H1 (cell line): ENCODE measurements around the gene FGB. TPM values are rescaled to one million over a fixed set of nuclear protein-coding genes. Genes with fewer than 3 reads are reported as not detected.

ENCODE experiments used
- BRCA1 ChIP-seq: IDR thresholded peaks from 2 replicates; pipeline ENCODE4 v1.6.1; 2012; ENCODE audit warnings: low read depth, low read length, improper control_type of control experiment
- CBX8 ChIP-seq: fragments of 300-800, 300-1000 bp; sonication (generic); IDR thresholded peaks from 2 replicates; pipeline ENCODE4 v1.7.1; 2016; ENCODE audit warnings: low read depth, low read length, borderline replicate concordance
- JUND ChIP-seq: IDR thresholded peaks from 2 replicates; pipeline ENCODE4 v1.6.1; 2011; ENCODE audit warnings: mild to moderate bottlenecking, improper control_type of control experiment, low read length
- RAD21 ChIP-seq, 2 experiments: IDR thresholded peaks in 1 of 2; conservative IDR thresholded peaks in 1 of 2; 2 replicates each; pipeline ENCODE4 v1.6.1; 2011; ENCODE audit warnings: low read depth in 2 of 2, low read length in 2 of 2, improper control_type of control experiment in 1 of 2, inconsistent platforms in 1 of 2, mild to moderate bottlenecking in 1 of 2, moderate library complexity in 1 of 2
- SIX5 ChIP-seq: IDR thresholded peaks from 2 replicates; pipeline ENCODE4 v1.6.1; 2011; ENCODE audit warnings: mild to moderate bottlenecking, low read depth, low read length
- SP2 ChIP-seq: IDR thresholded peaks from 2 replicates; pipeline ENCODE4 v1.6.1; 2012; ENCODE audit warnings: mild to moderate bottlenecking, low read length, inconsistent platforms
- SP4 ChIP-seq: IDR thresholded peaks from 2 replicates; pipeline ENCODE4 v1.6.1; 2012; ENCODE audit warnings: low read length, inconsistent platforms
- polyA plus RNA-seq, 7 experiments: library from polyadenylated mRNA; depleted of rRNA in 3 of 7; stranded (reverse) in 5 of 7; unstranded in 2 of 7; fragments of >200 nt in 5 of 7; fragments of 200-250 nt in 2 of 7; gene quantifications; 1 replicate in 5 of 7; 2 replicates in 1 of 7; 4 replicates in 1 of 7; pipeline versions ENCODE4 v1.2.1 to v1.2.3, GENCODE V29; 2011 to 2013; ENCODE audit warnings: missing spikeins in 2 of 7, mixed read lengths in 2 of 7
- total RNA-seq: library from RNA; stranded (reverse); fragmentation: NEBNext Ultra II Directional; extraction: Animal tissue kit (Norgen Biotek cat#: 25700); gene quantifications from 2 replicates; pipeline ENCODE4 v1.2.1, GENCODE V29; 2021

Gene FGB
- total and polyA plus RNA-seq, 2 of the 8 experiments (the other 6 are each of a cell fraction or from before 2014, with no cell fraction given): not detected

DNA sequence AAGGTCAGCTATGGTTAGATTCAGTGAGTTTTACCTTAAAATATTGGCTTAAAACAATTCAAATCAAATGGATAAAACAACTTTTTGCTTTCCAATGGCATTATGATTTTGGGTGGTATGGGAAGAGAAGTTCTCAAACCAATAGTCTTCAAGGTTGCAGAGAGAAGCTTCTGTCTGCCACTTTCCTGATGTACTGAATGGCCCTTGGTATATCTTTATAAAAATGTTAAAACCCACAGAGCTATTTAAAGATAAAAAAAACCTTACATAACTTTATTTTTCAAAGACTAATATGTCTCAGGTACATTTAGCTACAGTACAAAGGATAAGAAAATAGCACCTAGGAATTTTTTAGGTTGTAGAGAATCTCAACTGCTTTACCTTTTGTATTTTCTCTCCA, 20.9 kb downstream of the FGB start (continued):
- TF ChIP-seq JUND (no peak), SP2 (no peak), CBX8 (no peak), RAD21 (IDR thresholded peaks at IDR 0.05 in 1 of 2, conservative IDR thresholded peaks at IDR 0.05 in 1 of 2; ENCODE audit: low read depth in 2 of 2, low read length in 2 of 2) (no peak), BRCA1 (no peak), SIX5 (no peak), SP4 (no peak)
